DMS53 (cell line): ENCODE results near the gene TMEM97.
"Not testable (repeated sequence)": the region's sequence is repeated elsewhere in the genome, so short reads cannot be mapped to it uniquely, and the experiment has no call there.

ENCODE experiments used
- DNase-seq: peaks from one replicate; lab custom pipeline; 2025; lab: John Stamatoyannopoulos, UW

The TMEM97 gene

GRCh38 chr17:28338056-28338768, 19.2 kb downstream of the TMEM97 start:
- no peak for DNase-seq

GRCh38 chr17:28338769-28339212, 19.8 kb downstream of the TMEM97 start:
- DNase-seq: not testable (repeated sequence)

GRCh38 chr17:28339431-28339830, 20.4 kb downstream of the TMEM97 start:
- no peak for DNase-seq

GRCh38 chr17:28340374-28340773, 21.4 kb downstream of the TMEM97 start:
- no peak for DNase-seq

GRCh38 chr17:28341516-28341915, 22.5 kb downstream of the TMEM97 start:
- no peak for DNase-seq

GRCh38 chr17:28342313-28342712, 23.3 kb downstream of the TMEM97 start:
- no peak for DNase-seq

GRCh38 chr17:28343491-28343932, 24.5 kb downstream of the TMEM97 start:
- peak; percentile 18 for DNase-seq

GRCh38 chr17:28344011-28344410, 25.0 kb downstream of the TMEM97 start:
- no peak for DNase-seq

GRCh38 chr17:28344435-28344901, 25.5 kb downstream of the TMEM97 start:
- no peak for DNase-seq

GRCh38 chr17:28345419-28346198, 26.6 kb downstream of the TMEM97 start:
- peak; percentile 22 for DNase-seq

GRCh38 chr17:28346199-28346580, 27.2 kb downstream of the TMEM97 start:
- no peak for DNase-seq

- peak; percentile 37 for DNase-seq
Observed at GRCh38 chr17:28346746-28347246, 27.8 kb downstream of the TMEM97 start.

GRCh38 chr17:28347261-28347891, 28.4 kb downstream of the TMEM97 start:
- no peak for DNase-seq

- no peak for DNase-seq
Observed at GRCh38 chr17:28348979-28349378, 30.0 kb downstream of the TMEM97 start.

- DNase-seq: no peak
Observed at GRCh38 chr17:28350271-28350670, 31.3 kb downstream of the TMEM97 start.

GRCh38 chr17:28357061-28357900, 38.3 kb downstream of the TMEM97 start, which contains the start of gene POLDIP2:
Gene POLDIP2, minus strand, starts transcription at chr17:28357527. Its CDS starts 79 bp downstream, at chr17:28357448.
- peak; percentile 95 for DNase-seq

- no peak for DNase-seq
Observed at GRCh38 chr17:28357901-28358197, 38.8 kb downstream of the TMEM97 start.

- no peak for DNase-seq
Observed at GRCh38 chr17:28363186-28363585, 44.2 kb downstream of the TMEM97 start.

GRCh38 chr17:28363776-28364650, 45.0 kb downstream of the TMEM97 start:
- no peak for DNase-seq

- no peak for DNase-seq
Observed at GRCh38 chr17:28364665-28365363, 45.8 kb downstream of the TMEM97 start, which contains the start of gene SEBOX. Gene SEBOX, minus strand, starts transcription at chr17:28365199. Its CDS starts 48 bp downstream, at chr17:28365151.
